ENCODE data around the gene RIC3.

RIC3 gene

GRCh38 chr11:8199676-8200075 lies 30.9 kb upstream of the RIC3 start:
- Histone ChIP-seq H3K36me3 (ENCODE audit: insufficient read depth, low read length) (no peaks in the 10 kb centered on the region), H3K9me3 (ENCODE audit: low read length) (no peaks in the 10 kb centered on the region), H3K4me3 (ENCODE audit: low read depth, low read length, poor library complexity, severe bottlenecking) (no peak overlapping the region), H3K27me3 (ENCODE audit: insufficient read depth, low read length) (no peaks in the 10 kb centered on the region), H3F3A (ENCODE audit: insufficient read depth, low read length) (no peaks in the 10 kb centered on the region), H3K9me2 (ENCODE audit: low read depth, low read length) (no peaks in the 10 kb centered on the region), H3K9ac (ENCODE audit: low read length) (no peak overlapping the region), H3K79me2 (ENCODE audit: insufficient read depth, low read length) (no peaks in the 10 kb centered on the region), H3K4me1 (ENCODE audit: insufficient read depth, low read length, severe bottlenecking) (no peaks in the 10 kb centered on the region), H3K27ac (ENCODE audit: low read depth, low read length, poor library complexity, severe bottlenecking) (no peak overlapping the region), H2AFZ (ENCODE audit: low read length) (no peak overlapping the region), H4K20me1 (ENCODE audit: insufficient read depth, low read length) (no peaks in the 10 kb centered on the region), H3K4me2 (ENCODE audit: low read length) (no peak overlapping the region)
- TF ChIP-seq CTCF (IDR thresholded peaks at IDR 0.05; ENCODE audit: low read length) (no peak), EZH2 (IDR thresholded peaks at IDR 0.05; ENCODE audit: borderline replicate concordance, low read length) (no peak)

DNA sequence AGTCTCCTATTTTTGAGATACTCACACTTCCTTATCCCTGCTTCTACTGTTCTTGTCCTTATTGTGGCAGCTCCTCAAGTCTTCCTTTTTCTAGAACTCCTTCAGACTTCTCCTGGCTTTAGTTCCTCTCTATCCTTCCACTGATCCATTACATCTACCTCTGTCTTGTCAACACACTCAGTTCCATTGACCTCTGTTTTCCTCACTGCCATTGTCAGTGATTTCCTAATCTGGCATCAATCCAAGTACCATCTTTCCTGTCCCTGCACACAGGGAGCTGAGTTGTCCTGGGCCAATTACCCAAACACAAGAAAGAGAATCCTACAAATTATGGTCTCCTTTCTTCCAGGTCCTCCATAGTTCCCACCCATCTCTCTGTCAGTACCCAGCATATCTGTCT lies 27.9 kb upstream of the RIC3 start:
- Histone ChIP-seq H3K27ac (ENCODE audit: low read depth, low read length, poor library complexity, severe bottlenecking) (no peak overlapping the region), H3F3A (ENCODE audit: insufficient read depth, low read length) (no peaks in the 10 kb centered on the region), H3K4me3 (ENCODE audit: low read depth, low read length, poor library complexity, severe bottlenecking) (no peak overlapping the region), H3K79me2 (ENCODE audit: insufficient read depth, low read length) (no peaks in the 10 kb centered on the region), H2AFZ (ENCODE audit: low read length) (no peak overlapping the region), H3K36me3 (ENCODE audit: insufficient read depth, low read length) (no peaks in the 10 kb centered on the region), H3K4me1 (ENCODE audit: insufficient read depth, low read length, severe bottlenecking) (no peaks in the 10 kb centered on the region), H4K20me1 (ENCODE audit: insufficient read depth, low read length) (no peaks in the 10 kb centered on the region), H3K9ac (ENCODE audit: low read length) (no peak overlapping the region), H3K9me2 (ENCODE audit: low read depth, low read length) (no peaks in the 10 kb centered on the region), H3K9me3 (ENCODE audit: low read length) (no peaks in the 10 kb centered on the region), H3K27me3 (ENCODE audit: insufficient read depth, low read length) (no peaks in the 10 kb centered on the region), H3K4me2 (ENCODE audit: low read length) (no peak overlapping the region)
- TF ChIP-seq EZH2 (IDR thresholded peaks at IDR 0.05; ENCODE audit: borderline replicate concordance, low read length): no peak
- TF ChIP-seq CTCF (IDR thresholded peaks at IDR 0.05; ENCODE audit: low read length): no peak

DNA sequence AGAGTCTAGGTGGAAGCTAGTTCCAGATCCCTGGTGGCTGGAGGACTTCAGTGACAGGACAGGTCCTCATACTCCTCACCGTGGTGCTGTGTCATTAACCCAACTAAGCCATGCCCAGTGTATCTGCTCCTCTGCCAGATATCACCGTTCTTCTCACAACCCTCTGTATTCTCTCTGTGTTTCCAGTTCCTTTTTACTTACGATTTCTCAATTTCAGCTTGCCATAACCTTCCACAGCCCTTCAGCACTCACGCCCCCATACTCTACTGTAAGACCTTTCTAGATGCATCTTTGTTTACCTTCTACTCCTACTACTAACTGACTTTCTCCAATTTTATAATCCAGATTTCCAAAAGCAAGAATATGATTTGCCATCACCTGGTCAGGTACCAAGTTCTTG lies 26.1 kb upstream of the RIC3 start:
- H3K4me1 ChIP-seq (ENCODE audit: insufficient read depth, low read length, severe bottlenecking): no peaks in the 10 kb centered on the region
- no peaks in the 10 kb centered on the region for H4K20me1 ChIP-seq (ENCODE audit: insufficient read depth, low read length)
- no peaks in the 10 kb centered on the region for H3K9me3 ChIP-seq (ENCODE audit: low read length)
- H3K27me3 ChIP-seq (ENCODE audit: insufficient read depth, low read length): no peaks in the 10 kb centered on the region
- H3K36me3 ChIP-seq (ENCODE audit: insufficient read depth, low read length): no peaks in the 10 kb centered on the region
- no peak overlapping the region for H3K9ac ChIP-seq (ENCODE audit: low read length)
- H3K4me3 ChIP-seq (ENCODE audit: low read depth, low read length, poor library complexity, severe bottlenecking): no peak overlapping the region
- no peaks in the 10 kb centered on the region for H3F3A ChIP-seq (ENCODE audit: insufficient read depth, low read length)
- no peak for TF ChIP-seq EZH2 (IDR thresholded peaks at IDR 0.05; ENCODE audit: borderline replicate concordance, low read length)
- TF ChIP-seq CTCF (IDR thresholded peaks at IDR 0.05; ENCODE audit: low read length): no peak
- H3K9me2 ChIP-seq (ENCODE audit: low read depth, low read length): no peaks in the 10 kb centered on the region
- H2AFZ ChIP-seq (ENCODE audit: low read length): no peak overlapping the region
- no peaks in the 10 kb centered on the region for H3K79me2 ChIP-seq (ENCODE audit: insufficient read depth, low read length)
- H3K27ac ChIP-seq (ENCODE audit: low read depth, low read length, poor library complexity, severe bottlenecking): no peak overlapping the region
- H3K4me2 ChIP-seq (ENCODE audit: low read length): no peak overlapping the region

All from OCI-LY1 (cell line).